GM12878 (cell line): Measurements from ENCODE around the gene DET1. TPM values are rescaled to one million over a fixed set of nuclear protein-coding genes. Genes with fewer than 3 reads are reported as not detected.

Experiments
- ATAC-seq: fragments of 200-7000 bp; cut with Tn5 transposase; 3 replicates; pipeline ENCODE4 v1.9.1; 2020; ENCODE audit warnings: mild to moderate bottlenecking, moderate library complexity
- Bru-seq: library from RNA; stranded (reverse); fragments of 400-500 nt; gene quantifications from one replicate; lab custom pipeline; 2021; lab: Mats Ljungman, UMichigan
- BruChase-seq, 2 experiments: library from RNA; stranded (reverse); fragments of 400-500 nt; gene quantifications; one replicate each; lab custom pipeline; 2021; lab: Mats Ljungman, UMichigan
- BruUV-seq: library from RNA; stranded (reverse); fragments of 400-500 nt; replicated peaks from 2 replicates; lab custom pipeline; 2021; lab: Mats Ljungman, UMichigan
- CTCF ChIA-PET: fragments of 300-600 bp; sonication (Branson Sonifier 250); formaldehyde crosslinking; extraction: SDS; loops from one replicate; lab custom pipeline; 2021; ENCODE audit warnings: inconsistent platforms; lab: Yijun Ruan, JAX
- POLR2A ChIA-PET: fragments of 350-600 bp; formaldehyde crosslinking; extraction: SDS; loops from one replicate; lab custom pipeline; 2021; ENCODE audit warnings: inconsistent platforms; lab: Charles Lee
- RAD21 ChIA-PET: fragments of 300-600 bp; sonication (Branson Sonifier 250); formaldehyde crosslinking; loops from one replicate; lab custom pipeline; 2023; ENCODE audit warnings: antibody characterized with exemption; ENCODE audit not compliant: unreplicated experiment; lab: Charles Lee
- SMC1A ChIA-PET: fragments of 300-600 bp; sonication (Branson Sonifier 250); formaldehyde crosslinking; loops from one replicate; lab custom pipeline; 2023; ENCODE audit not compliant: unreplicated experiment, uncharacterized antibody; lab: Charles Lee
- DNase-seq: peaks from one replicate; pipeline ENCODE4 v3.0.0-alpha.2; 2011; ENCODE audit warnings: low read depth, low spot score
- FAIRE-seq: peaks from 3 replicates; lab custom pipeline; 2011; peaks lifted over from hg19 to GRCh38; lab: Jason Lieb, UNC
- H2AFZ ChIP-seq: 2 replicates; pipeline ENCODE4 v1.6.0; 2011; ENCODE audit warnings: low read depth, low read length, control low read depth; ENCODE audit not compliant: control insufficient read depth
- H3K27ac ChIP-seq: 2 replicates; pipeline ENCODE4 v1.5.1; 2011; ENCODE audit warnings: control low read depth; ENCODE audit not compliant: control insufficient read depth, insufficient read depth
- H3K27me3 ChIP-seq, 2 experiments: replicated peaks in 1 of 2; 2 replicates each; pipeline versions ENCODE4 v1.6.0 to v1.6.1; 2011; ENCODE audit warnings: low read length in 1 of 2; ENCODE audit not compliant: control insufficient read depth in 2 of 2, insufficient read depth in 2 of 2
- H3K36me3 ChIP-seq, 2 experiments: 2 replicates each; pipeline ENCODE4 v1.5.1; 2011; ENCODE audit warnings: low read length in 1 of 2; ENCODE audit not compliant: control insufficient read depth in 2 of 2, insufficient read depth in 2 of 2
- H3K4me1 ChIP-seq: 2 replicates; pipeline ENCODE4 v1.6.1; 2011; ENCODE audit warnings: mild to moderate bottlenecking, low read length, moderate library complexity, mixed read lengths; ENCODE audit not compliant: control insufficient read depth, insufficient read depth
- H3K4me2 ChIP-seq: 2 replicates; pipeline ENCODE4 v1.6.0; 2011; ENCODE audit warnings: control low read depth; ENCODE audit not compliant: control insufficient read depth, insufficient read depth
- H3K4me3 ChIP-seq: fragments of 200-600 bp; sonication (generic); 2 replicates; pipeline ENCODE4 v1.5.1; 2016
- H3K79me2 ChIP-seq: 2 replicates; pipeline ENCODE4 v1.6.0; 2011; ENCODE audit warnings: low read length; ENCODE audit not compliant: control insufficient read depth, insufficient read depth
- H3K9ac ChIP-seq: 2 replicates; pipeline ENCODE4 v1.8.0; 2011; ENCODE audit warnings: low read length, control low read depth, mixed read lengths; ENCODE audit not compliant: control insufficient read depth, insufficient read depth
- H3K9me3 ChIP-seq: replicated peaks from 3 replicates; pipeline ENCODE4 v1.5.1; 2011; ENCODE audit warnings: mild to moderate bottlenecking, low read length; ENCODE audit not compliant: control insufficient read depth, insufficient read depth
- H4K20me1 ChIP-seq: 2 replicates; pipeline ENCODE4 v1.6.0; 2011; ENCODE audit not compliant: control insufficient read depth, insufficient read depth
- ASH2L ChIP-seq: fragments of 300-600, 200-600 bp; sonication (generic); IDR thresholded peaks from 2 replicates; pipeline ENCODE4 v1.6.1; 2017; ENCODE audit warnings: low read depth, mild to moderate bottlenecking, borderline replicate concordance
- BCL11A ChIP-seq: IDR thresholded peaks from 2 replicates; pipeline ENCODE4 v1.6.1; 2011; ENCODE audit warnings: low read depth, low read length
- CHD4 ChIP-seq: fragments of 200-600 bp; sonication (generic); IDR thresholded peaks from 2 replicates; pipeline ENCODE4 v1.6.1; 2016; ENCODE audit warnings: mild to moderate bottlenecking
- KAT2A ChIP-seq: conservative IDR thresholded peaks from 2 replicates; pipeline ENCODE4 v1.6.1; 2011; ENCODE audit warnings: low read depth, low read length; ENCODE audit not compliant: control insufficient read depth
- MYB ChIP-seq: fragments of 150-350 bp; IDR thresholded peaks from 2 replicates; pipeline ENCODE4 v1.6.1; 2014; ENCODE audit warnings: mild to moderate bottlenecking, low read depth, low read length, borderline replicate concordance
- NBN ChIP-seq: fragments of 450-650 bp; IDR thresholded peaks from 2 replicates; pipeline ENCODE4 v1.6.1; 2016
- PAX8 ChIP-seq: fragments of 450-650 bp; IDR thresholded peaks from 2 replicates; pipeline ENCODE4 v1.6.1; 2017; ENCODE audit warnings: mild to moderate bottlenecking, moderate library complexity
- POU2F2 ChIP-seq: IDR thresholded peaks from 3 replicates; pipeline ENCODE4 v1.6.1; 2011; ENCODE audit warnings: low read depth, mild to moderate bottlenecking, low read length, borderline replicate concordance
- SREBF1 ChIP-seq: IDR thresholded peaks from 2 replicates; pipeline ENCODE4 v1.6.1; 2012; ENCODE audit warnings: mild to moderate bottlenecking, low read length
- STAT3 ChIP-seq: IDR thresholded peaks from 2 replicates; pipeline ENCODE4 v1.6.1; 2011; ENCODE audit warnings: low read depth, low read length, improper control_type of control experiment
- TBL1XR1 ChIP-seq: IDR thresholded peaks from 2 replicates; pipeline ENCODE4 v1.6.1; 2012; ENCODE audit warnings: low read depth, low read length, improper control_type of control experiment
- ZZZ3 ChIP-seq: IDR thresholded peaks from 2 replicates; pipeline ENCODE4 v1.6.1; 2011; ENCODE audit warnings: low read depth; ENCODE audit not compliant: control insufficient read depth, insufficient read length
- WGBS: methylation state at CpG from one replicate; pipeline ENCODE4 v1.1.6; 2016; ENCODE audit warnings: low lambda C conversion rate; ENCODE audit not compliant: insufficient replicate concordance, insufficient coverage; ENCODE audit errors: missing lambda C conversion rate; 5-methylcytosine and 5-hydroxymethylcytosine counted together
- in situ Hi-C: fragments of 300-500 bp; cut with MboI; formaldehyde crosslinking; loops from 9 replicates; pipeline ENCODE4 v1.14.3; 2018; ENCODE audit warnings: mixed read lengths
- intact Hi-C: fragments of 100-400 bp; cut with micrococcal nuclease; formaldehyde crosslinking; loops from one replicate; pipeline ENCODE4 v1.14.2; 2022; ENCODE audit not compliant: unreplicated experiment
- long read RNA-seq, 2 experiments: library from polyadenylated mRNA; unstranded; transcript quantifications; one replicate each; pipeline ENCODE4 v2.0.0, GENCODE V29; 2019 to 2020
- polyA minus RNA-seq, 3 experiments: library from RNA; depleted of rRNA, polyadenylated mRNA; stranded (reverse); fragments of >200 nt; gene quantifications; 2 replicates each; pipeline ENCODE4 v1.2.3, GENCODE V29; 2011
- polyA plus RNA-seq, 11 experiments: library from polyadenylated mRNA; depleted of rRNA in 4 of 11; unstranded in 6 of 11; stranded (reverse) in 5 of 11; fragments of >200 nt; fragmentation: Nextera tagmentation in 4 of 11; fragmentation: Illumina TruSeq in 1 of 11; extraction: Ambion mirVana in 4 of 11; extraction: Trizol in 1 of 11; gene quantifications; 1 replicate in 1 of 11; 2 replicates in 10 of 11; pipeline versions ENCODE4 v1.2.1 to v1.2.3, GENCODE V29; 2011 to 2016; ENCODE audit warnings: inconsistent platforms in 2 of 11, missing spikeins in 2 of 11, low read depth in 1 of 11
- total RNA-seq, 4 experiments: library from RNA; depleted of rRNA in 3 of 4; stranded (reverse); fragments of >200 nt in 3 of 4; fragmentation: Illumina TruSeq in 1 of 4; extraction: Trizol in 1 of 4; gene quantifications; 2 replicates each; pipeline versions ENCODE4 v1.2.1 to v1.2.3, GENCODE V29; 2013 to 2021
- TF ChIP-seq, protein P1 (sequence below): fragments of 450-650 bp; IDR thresholded peaks from 2 replicates; pipeline ENCODE4 v1.6.1; 2014; ENCODE audit warnings: mild to moderate bottlenecking
- TF ChIP-seq, protein P2 (sequence below): fragments of 450-650 bp; IDR thresholded peaks from 2 replicates; pipeline ENCODE4 v1.6.1; 2016; ENCODE audit warnings: mild to moderate bottlenecking
- TF ChIP-seq, protein P3 (sequence below): fragments of 450-650 bp; IDR thresholded peaks from 2 replicates; pipeline ENCODE4 v1.6.1; 2018; ENCODE audit warnings: mild to moderate bottlenecking, low read depth, moderate library complexity; ENCODE audit not compliant: partially characterized antibody

The DET1 gene
- 17.6 and 18.7 TPM in 2 replicates for total RNA-seq (2013; cell fraction: nucleolus; rRNA removed)
- total RNA-seq (2014; rRNA removed): 1.7 and 2.7 TPM in 2 replicates
- total RNA-seq (2014; rRNA removed; fragmentation: Illumina TruSeq; extraction: Trizol): 0.94 and 1.0 TPM in 2 replicates
- total RNA-seq (2021): 0.82 and 2.1 TPM in 2 replicates
- polyA plus RNA-seq (2011; ENCODE audit: low read depth): 1.4 TPM
- 1.2 and 1.6 TPM in 2 replicates for polyA plus RNA-seq (2011; rRNA removed)
- 1.6 and 1.8 TPM in 2 replicates for polyA plus RNA-seq (2011; cell fraction: cytosol; rRNA removed)
- polyA plus RNA-seq (2011; cell fraction: nucleus; rRNA removed): 3.7 and 4.3 TPM in 2 replicates
- polyA plus RNA-seq (2012): 1.3 and 2.2 TPM in 2 replicates
- 0.73 and 1.5 TPM in 2 replicates for polyA plus RNA-seq (2014; fragmentation: Illumina TruSeq; extraction: Trizol)
- under 1 TPM; 0.16 to 0.50 TPM for polyA plus RNA-seq (2014; fragmentation: Nextera tagmentation; extraction: Ambion mirVana)
- polyA plus RNA-seq (2014; rRNA removed): 1.7 TPM in 2 replicates
- 1 to 10 TPM; 1.1 to 1.3 TPM for polyA plus RNA-seq (2016; fragmentation: Nextera tagmentation; extraction: Ambion mirVana)
- polyA minus RNA-seq (2011; rRNA and poly(A)+ RNA removed): 4.3 and 4.8 TPM in 2 replicates
- polyA minus RNA-seq (2011; cell fraction: cytosol; rRNA and poly(A)+ RNA removed): 1.1 TPM in 1 of 2 replicates, not detected in the other
- 3.9 and 4.1 TPM in 2 replicates for polyA minus RNA-seq (2011; cell fraction: nucleus; rRNA and poly(A)+ RNA removed)
- percentile 49 among the genes with signal in this experiment for Bru-seq, nascent RNA
- BruChase-seq, experiment 1, labeled RNA remaining after a 6-hour chase: percentile 48 among the genes with signal in this experiment
- percentile 55 among the genes with signal in this experiment for BruChase-seq, experiment 2, labeled RNA remaining after a 2-hour chase
- long read RNA-seq, experiment 1: 0 reads
- long read RNA-seq, experiment 2, partial matches to known transcripts: 0 of 1 reads
- long read RNA-seq, experiment 2, other reads (novel, unspliced or antisense): 1 of 1 reads

DNA sequence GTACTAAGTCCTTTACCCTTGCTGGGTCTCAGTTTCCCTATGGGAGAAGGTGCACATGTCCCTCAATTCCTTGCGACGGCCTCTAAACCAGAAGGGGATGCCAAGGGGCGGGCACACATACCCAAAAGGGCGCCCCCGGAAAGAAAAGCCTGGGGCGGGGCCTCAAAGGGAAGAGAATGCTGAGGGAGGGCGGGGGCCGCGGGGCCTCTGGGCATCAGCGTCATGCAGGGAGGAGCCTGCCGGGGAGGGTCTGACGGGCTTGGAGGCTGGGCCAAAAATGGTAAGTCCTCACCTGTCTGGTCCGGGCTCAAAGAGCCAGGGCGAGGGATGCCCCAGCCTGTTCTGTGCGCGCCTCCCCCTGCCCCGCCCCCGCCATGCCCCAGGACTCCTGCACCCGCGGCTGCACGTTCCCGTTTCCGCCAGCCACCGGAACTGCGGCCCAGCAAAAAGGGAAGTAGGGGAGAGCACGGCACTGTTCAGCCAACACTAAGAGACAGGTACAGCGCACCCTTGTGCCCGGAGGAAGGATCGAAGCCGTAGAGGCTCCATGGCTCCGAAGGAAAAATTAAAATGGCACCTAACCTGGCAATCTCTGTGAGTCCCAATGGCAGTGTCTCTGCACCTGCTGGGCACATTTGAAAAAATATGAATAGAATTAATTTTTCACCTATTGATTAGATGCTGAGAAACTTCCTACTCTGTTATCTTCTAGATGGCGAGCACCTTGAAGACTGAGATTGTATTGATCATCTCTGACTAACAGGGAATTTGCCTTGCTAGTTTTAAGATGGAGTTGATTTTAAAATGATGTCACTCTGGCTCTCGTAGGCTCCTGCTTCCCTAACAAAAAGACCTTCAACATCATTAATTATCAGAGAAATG, at the start of gene DET1:
DET1 (minus strand) TSS at position 434 of the 882 bp plus-strand sequence. CDS start 14,976 bp downstream, outside the sequence.
- CTCF ChIA-PET: no interaction called here
- DNase-seq: peak; percentile 93
- SMC1A ChIA-PET: no interaction called here
- Histone ChIP-seq H2AFZ (peak within 1 kb of the TSS; percentile 98), H3K27me3 (no peaks in the 10 kb centered on the region), H3K4me1 (no peaks in the 10 kb centered on the region; the same call in 1 of the 2 replicates), H3K79me2 (no peaks in the 10 kb centered on the region; the same call in 1 of the 2 replicates), H3K27ac (peak within 1 kb of the TSS; percentile 83), H3K4me3 (peak within 1 kb of the TSS; percentile 84), H3K9ac (peak within 1 kb of the TSS; percentile 83), H3K36me3 (no peaks in the 10 kb centered on the region), H3K9me3 (no peaks in the 10 kb centered on the region; the same call in 2 of the 3 replicates), H3K4me2 (peak within 1 kb of the TSS; percentile 86), H4K20me1 (no peaks in the 10 kb centered on the region)
- peak; percentile 96 for FAIRE-seq
- WGBS: 5% methylated on average over 22 of the region's 33 CpGs
- ATAC-seq: peak; percentile 98
- TSS peak; percentile 83 for BruUV-seq
- intact Hi-C loops (loop anchor here (1.0 to 5.0 kb wide), 2 partner anchors 76 to 79 kb away; partner anchors contain the start of genes AEN, MRPL46 and MRPS11), in situ Hi-C loops (no loop called here)
- RAD21 ChIA-PET: no interaction called here
- POLR2A ChIA-PET: no interaction called here
- TF ChIP-seq POU2F2 (peak; percentile 67; the same call in 2 of the 3 replicates), CHD4 (no peak), MYB (no peak), STAT3 (no peak), SREBF1 (no peak), NBN (peak; percentile 58; the same call in 1 of the 2 replicates), PAX8 (no peak; the same call in 1 of the 2 replicates), ZZZ3 (no peak), ASH2L (no peak), TBL1XR1 (peak; percentile 78; the same call in 1 of the 2 replicates), KAT2A (no peak), BCL11A (no peak)
- TF ChIP-seq, protein P1, sequence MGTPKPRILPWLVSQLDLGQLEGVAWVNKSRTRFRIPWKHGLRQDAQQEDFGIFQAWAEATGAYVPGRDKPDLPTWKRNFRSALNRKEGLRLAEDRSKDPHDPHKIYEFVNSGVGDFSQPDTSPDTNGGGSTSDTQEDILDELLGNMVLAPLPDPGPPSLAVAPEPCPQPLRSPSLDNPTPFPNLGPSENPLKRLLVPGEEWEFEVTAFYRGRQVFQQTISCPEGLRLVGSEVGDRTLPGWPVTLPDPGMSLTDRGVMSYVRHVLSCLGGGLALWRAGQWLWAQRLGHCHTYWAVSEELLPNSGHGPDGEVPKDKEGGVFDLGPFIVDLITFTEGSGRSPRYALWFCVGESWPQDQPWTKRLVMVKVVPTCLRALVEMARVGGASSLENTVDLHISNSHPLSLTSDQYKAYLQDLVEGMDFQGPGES: no peak
- TF ChIP-seq, protein P2, sequence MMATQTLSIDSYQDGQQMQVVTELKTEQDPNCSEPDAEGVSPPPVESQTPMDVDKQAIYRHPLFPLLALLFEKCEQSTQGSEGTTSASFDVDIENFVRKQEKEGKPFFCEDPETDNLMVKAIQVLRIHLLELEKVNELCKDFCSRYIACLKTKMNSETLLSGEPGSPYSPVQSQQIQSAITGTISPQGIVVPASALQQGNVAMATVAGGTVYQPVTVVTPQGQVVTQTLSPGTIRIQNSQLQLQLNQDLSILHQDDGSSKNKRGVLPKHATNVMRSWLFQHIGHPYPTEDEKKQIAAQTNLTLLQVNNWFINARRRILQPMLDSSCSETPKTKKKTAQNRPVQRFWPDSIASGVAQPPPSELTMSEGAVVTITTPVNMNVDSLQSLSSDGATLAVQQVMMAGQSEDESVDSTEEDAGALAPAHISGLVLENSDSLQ: peak; percentile 6; the same call in 1 of the 2 replicates
- TF ChIP-seq, protein P3, sequence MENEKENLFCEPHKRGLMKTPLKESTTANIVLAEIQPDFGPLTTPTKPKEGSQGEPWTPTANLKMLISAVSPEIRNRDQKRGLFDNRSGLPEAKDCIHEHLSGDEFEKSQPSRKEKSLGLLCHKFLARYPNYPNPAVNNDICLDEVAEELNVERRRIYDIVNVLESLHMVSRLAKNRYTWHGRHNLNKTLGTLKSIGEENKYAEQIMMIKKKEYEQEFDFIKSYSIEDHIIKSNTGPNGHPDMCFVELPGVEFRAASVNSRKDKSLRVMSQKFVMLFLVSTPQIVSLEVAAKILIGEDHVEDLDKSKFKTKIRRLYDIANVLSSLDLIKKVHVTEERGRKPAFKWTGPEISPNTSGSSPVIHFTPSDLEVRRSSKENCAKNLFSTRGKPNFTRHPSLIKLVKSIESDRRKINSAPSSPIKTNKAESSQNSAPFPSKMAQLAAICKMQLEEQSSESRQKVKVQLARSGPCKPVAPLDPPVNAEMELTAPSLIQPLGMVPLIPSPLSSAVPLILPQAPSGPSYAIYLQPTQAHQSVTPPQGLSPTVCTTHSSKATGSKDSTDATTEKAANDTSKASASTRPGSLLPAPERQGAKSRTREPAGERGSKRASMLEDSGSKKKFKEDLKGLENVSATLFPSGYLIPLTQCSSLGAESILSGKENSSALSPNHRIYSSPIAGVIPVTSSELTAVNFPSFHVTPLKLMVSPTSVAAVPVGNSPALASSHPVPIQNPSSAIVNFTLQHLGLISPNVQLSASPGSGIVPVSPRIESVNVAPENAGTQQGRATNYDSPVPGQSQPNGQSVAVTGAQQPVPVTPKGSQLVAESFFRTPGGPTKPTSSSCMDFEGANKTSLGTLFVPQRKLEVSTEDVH: peak; percentile 36
